G401 (cell line): Measurements from ENCODE around the gene RNF166. TPM values are rescaled to one million over a fixed set of nuclear protein-coding genes. Genes with fewer than 3 reads are reported as not detected.

Experiments used
- DNase-seq: peaks from one replicate; pipeline ENCODE4 v3.0.0-alpha.2; 2015; ENCODE audit warnings: low spot score
- in situ Hi-C: cut with HindIII; loops from 2 replicates; pipeline ENCODE4 v1.10.0; 2016; ENCODE audit warnings: low sequenced_read_pairs, mixed read lengths
- total RNA-seq: library from RNA; depleted of rRNA; stranded (reverse); fragments of >200 nt; shearing (Covaris generic); gene quantifications from 2 replicates; pipeline ENCODE4 v1.2.3, GENCODE V29; 2014

Gene RNF166
- total RNA-seq, 1 experiment from 2014 or later = 31.3 TPM

GRCh38 chr16:88713568-88714419, 7.6 kb upstream of the RNF166 start:
- DNase-seq = no peak
- in situ Hi-C loops = no loop called here

DNA sequence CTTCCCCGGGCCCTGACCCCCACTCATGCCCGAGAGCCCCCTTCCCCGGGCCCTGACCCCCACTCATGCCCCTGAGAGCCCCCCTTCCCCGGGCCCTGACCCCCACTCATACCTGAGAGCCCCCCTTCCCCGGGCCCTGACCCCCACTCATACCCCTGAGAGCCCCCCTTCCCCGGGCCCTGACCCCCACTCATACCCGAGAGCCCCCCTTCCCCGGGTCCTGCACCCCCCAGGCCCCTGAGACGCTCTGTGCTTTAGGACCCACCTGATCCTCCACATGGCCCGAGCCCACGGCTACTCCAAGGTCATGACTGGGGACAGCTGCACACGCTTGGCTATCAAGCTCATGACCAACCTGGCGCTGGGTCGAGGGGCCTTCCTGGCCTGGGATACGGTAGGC, 6.8 kb upstream of the RNF166 start:
- in situ Hi-C loops = no loop called here
- DNase-seq = no peak

- DNase-seq = no peak
- in situ Hi-C loops = no loop called here
Observed at GRCh38 chr16:88712362-88712979, 6.3 kb upstream of the RNF166 start.

- DNase-seq = no peak
- in situ Hi-C loops = no loop called here
Observed at GRCh38 chr16:88711750-88712340, 5.6 kb upstream of the RNF166 start.

DNA sequence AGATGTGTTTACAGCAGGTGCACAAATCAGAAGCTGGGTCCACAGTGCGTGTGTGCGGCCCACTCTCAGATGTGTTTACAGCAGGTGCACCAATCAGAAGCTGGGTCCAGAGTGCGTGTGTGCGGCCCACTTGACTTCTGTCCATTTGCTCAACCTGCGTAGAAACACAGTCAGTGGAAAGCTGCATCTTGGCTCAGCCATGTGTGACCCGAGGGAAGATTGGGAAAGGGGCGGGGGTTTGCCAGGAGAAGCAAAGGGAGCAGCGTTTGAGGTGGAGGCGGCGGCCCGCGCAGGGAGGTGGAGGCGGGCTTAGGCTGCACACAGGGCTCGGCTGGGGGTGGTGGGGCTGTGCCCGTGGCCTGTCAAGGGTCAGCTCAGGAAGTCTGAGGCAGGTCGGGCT, 4.3 kb upstream of the RNF166 start:
- in situ Hi-C loops = no loop called here
- DNase-seq = no peak

GRCh38 chr16:88706965-88707826, 988 bp upstream of the RNF166 start:
- no peak for DNase-seq
- in situ Hi-C loops = no loop called here

- no peak for DNase-seq
- in situ Hi-C loops = no loop called here
Observed at GRCh38 chr16:88705801-88706228, 393 bp downstream of the RNF166 start.

DNA sequence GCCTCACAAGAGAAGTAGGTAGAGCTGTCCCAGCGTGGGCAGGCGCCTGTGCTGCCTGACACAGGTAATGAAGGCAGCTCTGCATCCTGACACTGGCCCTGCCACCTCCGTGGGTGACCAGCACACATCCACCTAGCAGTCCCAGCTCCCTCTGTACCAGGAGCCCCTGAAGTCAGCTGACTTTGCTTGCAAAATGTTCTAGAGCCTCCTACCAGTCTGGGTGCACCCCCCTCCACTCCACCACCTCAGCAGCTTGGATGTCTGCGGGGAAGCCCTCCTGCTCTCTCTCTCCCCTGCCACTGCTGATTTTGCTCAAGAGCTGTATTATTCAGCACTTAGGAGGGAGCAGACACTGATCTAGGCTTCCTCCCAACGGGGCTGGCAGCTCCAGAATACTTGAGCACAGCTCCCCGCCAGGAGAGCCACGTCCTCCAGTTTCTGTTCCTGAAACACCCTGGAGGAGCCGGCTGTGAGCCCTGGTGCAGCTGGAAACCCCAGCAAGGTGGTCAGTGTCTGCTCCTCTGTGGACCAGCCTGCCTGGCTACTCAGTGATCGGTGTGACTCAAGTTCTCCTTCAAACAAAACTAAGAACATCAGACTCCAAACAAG, 1.0 kb downstream of the RNF166 start:
- in situ Hi-C loops = no loop called here
- no peak for DNase-seq

DNA sequence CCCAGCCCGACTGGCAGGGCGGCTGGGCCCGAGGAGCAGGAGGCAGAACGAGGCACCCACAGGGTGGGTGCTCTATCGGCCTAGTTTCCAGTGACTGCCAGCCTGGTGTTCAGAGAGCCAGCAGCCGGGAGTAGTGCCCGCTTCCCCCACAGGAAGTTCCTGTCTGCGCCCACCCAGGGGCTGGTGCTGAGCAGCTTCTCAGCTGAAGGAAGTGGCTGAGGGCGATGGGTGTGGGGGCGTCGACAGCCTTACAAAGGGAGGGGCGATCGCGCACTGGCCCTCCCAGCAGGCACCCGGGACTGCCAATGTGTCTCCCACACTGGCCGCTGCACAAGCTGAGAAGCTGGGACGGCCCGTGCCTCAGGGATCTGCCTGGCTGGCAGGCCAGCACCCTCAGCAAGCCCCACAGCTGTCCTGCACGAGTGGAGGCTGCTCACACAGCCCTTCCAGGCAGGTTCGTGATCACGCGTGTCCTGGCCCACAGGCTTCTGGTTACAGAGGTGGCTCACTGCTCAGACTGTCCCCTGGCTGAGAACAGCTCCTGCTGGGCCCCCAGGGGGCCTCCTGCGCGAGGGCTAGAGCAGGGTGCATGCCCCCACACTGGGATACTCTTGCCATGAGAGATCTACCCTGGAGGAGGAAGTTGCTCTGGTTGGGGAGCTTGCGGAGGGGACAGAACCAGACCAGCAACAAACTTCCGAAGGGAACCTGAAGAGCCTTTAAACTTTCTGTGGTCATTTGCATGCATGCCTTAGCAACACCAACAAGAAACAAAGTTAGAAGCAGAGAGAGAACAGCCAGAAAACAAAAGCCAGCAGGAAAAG, 2.5 kb downstream of the RNF166 start:
- DNase-seq = no peak
- in situ Hi-C loops = no loop called here

DNA sequence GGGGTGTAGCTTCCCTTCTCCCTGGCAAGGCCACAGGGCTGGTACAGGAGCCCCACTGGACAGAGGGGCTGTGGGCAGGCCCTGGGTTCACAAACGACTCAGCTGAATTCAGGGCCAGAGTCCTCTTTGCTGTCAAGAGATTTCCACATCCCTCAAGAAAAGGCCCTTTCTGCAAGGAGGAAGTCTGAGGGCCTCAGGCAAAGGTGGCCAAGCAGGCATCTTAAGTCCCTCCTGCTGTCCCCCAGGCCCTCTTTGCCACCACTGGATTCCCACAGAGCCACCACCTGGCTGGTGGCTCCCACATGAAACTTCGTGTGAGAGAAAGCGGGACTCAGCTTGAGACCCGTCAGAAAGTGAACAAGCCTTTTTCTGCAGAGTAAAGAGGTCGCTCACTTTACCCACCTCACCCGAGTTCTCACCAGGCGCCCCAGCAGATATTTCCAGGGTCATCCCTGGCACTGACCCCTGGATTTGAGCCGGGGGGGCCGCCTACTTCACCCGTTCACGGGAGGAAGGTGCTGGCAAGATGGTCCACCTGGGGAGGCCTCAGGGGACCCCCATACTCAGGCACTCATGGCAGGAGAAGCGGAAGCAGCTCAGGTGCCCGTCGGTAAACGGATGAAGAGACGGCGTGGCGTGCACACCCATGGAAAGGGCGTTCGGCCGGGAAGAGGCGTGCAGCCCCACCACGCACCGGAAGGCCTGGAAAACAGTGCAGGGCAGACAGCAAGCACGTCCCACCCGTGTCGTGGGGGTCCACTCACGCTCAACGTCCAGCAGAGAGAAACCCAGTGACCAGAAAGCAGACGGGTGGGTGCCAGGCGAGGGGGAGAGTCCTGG, 3.6 kb downstream of the RNF166 start:
- in situ Hi-C loops = no loop called here
- no peak for DNase-seq

GRCh38 chr16:88701581-88702370, 4.4 kb downstream of the RNF166 start:
- in situ Hi-C loops = no loop called here

DNA sequence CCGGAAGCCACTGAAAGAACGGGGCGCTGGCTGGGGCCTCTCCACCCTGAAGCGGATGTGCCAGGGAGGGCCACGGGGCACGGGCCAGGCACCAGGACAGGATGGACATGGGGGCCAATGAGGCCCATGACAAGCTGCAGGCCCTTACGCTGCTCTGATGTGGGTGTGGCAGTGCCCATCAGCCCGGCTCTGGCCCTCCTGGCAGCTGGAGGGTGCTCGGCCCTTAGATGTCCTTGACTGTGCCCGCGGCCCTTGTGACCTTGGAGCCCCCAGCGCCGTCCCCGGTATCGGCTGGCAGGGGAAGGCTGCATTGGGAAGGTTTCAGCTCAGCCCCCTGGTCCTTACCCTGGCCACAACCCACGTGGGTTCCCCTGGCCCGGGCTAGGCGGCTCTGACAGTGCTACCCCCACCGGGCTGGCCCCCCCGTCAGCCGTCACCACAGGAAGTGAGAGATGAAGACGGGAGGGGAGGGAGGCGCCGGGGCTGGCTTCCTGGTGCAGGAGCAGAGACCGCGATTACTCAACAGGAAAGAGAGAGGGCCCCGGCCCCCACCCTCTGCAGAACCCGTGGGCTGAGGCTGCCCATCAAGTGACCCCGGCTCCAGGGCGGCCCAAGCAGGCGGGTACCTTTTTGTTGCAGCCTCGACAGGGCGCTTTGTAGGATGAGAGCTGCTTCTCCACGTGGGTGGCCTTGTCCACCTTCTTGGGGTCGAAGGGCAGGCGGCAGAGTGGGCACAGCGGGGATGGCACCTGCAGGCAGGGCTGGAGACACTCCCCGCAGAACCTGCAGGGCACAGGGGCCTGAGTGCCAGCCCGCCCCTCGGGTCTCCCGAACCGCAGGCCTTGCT, 5.3 kb downstream of the RNF166 start:
- no peak for DNase-seq
- in situ Hi-C loops = no loop called here

More at GRCh38 chr16:88701581-88702370, 4.4 kb downstream of the RNF166 start:
- DNase-seq = no peak

GRCh38 chr16:88700322-88700635, 5.9 kb downstream of the RNF166 start:
- DNase-seq = no peak

GRCh38 chr16:88699180-88699579, 7.0 kb downstream of the RNF166 start:
- in situ Hi-C loops = no loop called here
- no peak for DNase-seq

More at GRCh38 chr16:88700322-88700635, 5.9 kb downstream of the RNF166 start:
- in situ Hi-C loops = no loop called here

DNA sequence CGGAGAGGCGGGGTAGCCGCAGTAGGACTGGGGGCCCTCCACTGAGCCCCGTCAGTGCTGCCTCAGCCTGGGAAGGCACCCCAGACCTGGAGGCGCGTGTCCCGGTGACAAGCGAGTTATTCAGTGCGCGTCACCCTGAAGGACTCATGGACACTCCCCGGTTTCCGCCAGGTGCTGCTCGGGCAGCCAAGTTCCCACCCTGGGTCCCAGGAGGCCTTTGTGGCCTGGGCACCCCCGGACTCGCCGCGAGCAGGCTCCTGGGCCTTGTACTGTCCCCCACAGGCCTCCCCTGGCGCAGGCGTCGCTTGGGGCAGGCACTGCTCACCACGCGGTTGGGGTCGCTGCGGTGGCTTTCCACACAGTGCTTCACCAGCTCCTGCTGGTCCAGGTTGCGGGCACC, 7.6 kb downstream of the RNF166 start:
- no peak for DNase-seq
- in situ Hi-C loops = no loop called here
